22Rv1 (cell line): Measurements from ENCODE around the gene EPHA6.

Experiments used
- H3K27ac ChIP-seq: fragments of 450-650 bp; 2 replicates; pipeline ENCODE4 v1.5.1; 2017
- CTCF ChIP-seq: fragments of 450-650 bp; IDR thresholded peaks from 2 replicates; pipeline ENCODE4 v1.5.1; 2017; ENCODE audit warnings: mild to moderate bottlenecking
- ZFX ChIP-seq: fragments of 450-650 bp; IDR thresholded peaks from 2 replicates; pipeline ENCODE4 v1.6.1; 2017; ENCODE audit warnings: antibody characterized with exemption, borderline replicate concordance

EPHA6 gene

GRCh38 chr3:97181704-97182103 is 367.3 kb downstream of the EPHA6 start:
- no peak overlapping the region for H3K27ac ChIP-seq
- TF ChIP-seq CTCF (no peak), ZFX (no peak)

GRCh38 chr3:97187771-97188170 is 373.4 kb downstream of the EPHA6 start:
- H3K27ac ChIP-seq: no peak overlapping the region
- no peak for TF ChIP-seq CTCF

- TF ChIP-seq ZFX (no peak), CTCF (no peak)
- H3K27ac ChIP-seq: no peak overlapping the region
Observed at GRCh38 chr3:97189835-97190234, 375.4 kb downstream of the EPHA6 start.

- no peak for TF ChIP-seq ZFX
- TF ChIP-seq CTCF: no peak
- no peak overlapping the region; the same call in 1 of the 2 replicates for H3K27ac ChIP-seq
Observed at GRCh38 chr3:97197083-97197482, 382.7 kb downstream of the EPHA6 start.

GRCh38 chr3:97197830-97198229 is 383.4 kb downstream of the EPHA6 start:
- H3K27ac ChIP-seq: peak overlapping the region; percentile 32; the same call in 1 of the 2 replicates
- TF ChIP-seq CTCF (no peak), ZFX (no peak)

- no peak overlapping the region for H3K27ac ChIP-seq
- TF ChIP-seq ZFX (no peak), CTCF (no peak)
Observed at GRCh38 chr3:97200387-97200786, 386.0 kb downstream of the EPHA6 start.

- TF ChIP-seq CTCF: no peak
- no peak for TF ChIP-seq ZFX
- H3K27ac ChIP-seq: no peak overlapping the region
Observed at GRCh38 chr3:97201814-97202213, 387.4 kb downstream of the EPHA6 start.
